Measurements from ENCODE around the gene SSC4D. TPM values are rescaled to one million over a fixed set of nuclear protein-coding genes. Genes with fewer than 3 reads are reported as not detected.

The SSC4D gene
- total and polyA plus RNA-seq, 9 of the 15 experiments (the other 6 are each of a cell fraction or from before 2014, with no cell fraction given) = 0.06 to 1.1 (median 0.85) TPM; not detected in 1

- TF ChIP-seq ZNF184 (CRISPR knock-in tag; IDR thresholded peaks at IDR 0.05) (no peak), CEBPB (tag; IDR thresholded peaks at IDR 0.05) (peak; percentile 83), SIRT6 (IDR thresholded peaks at IDR 0.05; ENCODE audit: low read depth, low read length) (no peak), NR2C1 (IDR thresholded peaks at IDR 0.05) (no peak), NR2C1 (tag; IDR thresholded peaks at IDR 0.05) (no peak), DPF2 (IDR thresholded peaks at IDR 0.05) (peak; percentile 65), TCF3 (CRISPR knock-in tag; IDR thresholded peaks at IDR 0.05) (no peak), MYC (IDR thresholded peaks at IDR 0.05; ENCODE audit: low read depth, low read length) (no peak), MYC (CRISPR knock-in tag; IDR thresholded peaks at IDR 0.05; ENCODE audit: borderline replicate concordance, low read depth) (peak; percentile 62; the same call in 1 of the 2 replicates), ZNF589 (CRISPR knock-in tag; IDR thresholded peaks at IDR 0.05; ENCODE audit: low read depth) (no peak), SMARCA4 (IDR thresholded peaks at IDR 0.05) (0 out of 2 replicates have a peak, but pooled peaks have one; percentile 32), HEY1 (CRISPR knock-in tag; IDR thresholded peaks at IDR 0.05; ENCODE audit: borderline replicate concordance) (0 out of 2 replicates have a peak, but pooled peaks have one; percentile 50), SRSF9 (IDR thresholded peaks at IDR 0.05; ENCODE audit: borderline replicate concordance, low read depth, low read length) (no peak), HDGF (IDR thresholded peaks at IDR 0.05) (peak; percentile 38; the same call in 1 of the 2 replicates), BRD9 (IDR thresholded peaks at IDR 0.05; ENCODE audit: low read depth, partially characterized antibody) (no peak), RCOR1 (IDR thresholded peaks at IDR 0.05; ENCODE audit: borderline replicate concordance in 1 of 2, low read depth in 2 of 2, low read length in 2 of 2) (no peak), ZNF431 (CRISPR knock-in tag; IDR thresholded peaks at IDR 0.05) (no peak), FOXP4 (CRISPR knock-in tag; IDR thresholded peaks at IDR 0.05; ENCODE audit: borderline replicate concordance) (no peak), ZNF197 (CRISPR knock-in tag; IDR thresholded peaks at IDR 0.05; ENCODE audit: low read depth) (no peak), POLR2B (IDR thresholded peaks at IDR 0.05; ENCODE audit: low read depth, partially characterized antibody) (peak; percentile 1), HDAC2 (IDR thresholded peaks at IDR 0.05) (peak; percentile 47; the same call in 1 of the 2 replicates), ZNF830 (CRISPR knock-in tag; IDR thresholded peaks at IDR 0.05) (no peak), ZNF75A (CRISPR knock-in tag; IDR thresholded peaks at IDR 0.05) (no peak), NELFE (IDR thresholded peaks at IDR 0.05; ENCODE audit: insufficient read depth, insufficient read length) (no peak), ESRRA (IDR thresholded peaks at IDR 0.05; ENCODE audit: borderline replicate concordance, low read depth) (peak; percentile 74; the same call in 1 of the 2 replicates), KLF6 (CRISPR knock-in tag; IDR thresholded peaks at IDR 0.05; ENCODE audit: borderline replicate concordance) (peak; percentile 92; the same call in 1 of the 2 replicates), CREBBP (IDR thresholded peaks at IDR 0.05; ENCODE audit: low read depth, low read length) (no peak)
- TF ChIP-seq, protein P1, sequence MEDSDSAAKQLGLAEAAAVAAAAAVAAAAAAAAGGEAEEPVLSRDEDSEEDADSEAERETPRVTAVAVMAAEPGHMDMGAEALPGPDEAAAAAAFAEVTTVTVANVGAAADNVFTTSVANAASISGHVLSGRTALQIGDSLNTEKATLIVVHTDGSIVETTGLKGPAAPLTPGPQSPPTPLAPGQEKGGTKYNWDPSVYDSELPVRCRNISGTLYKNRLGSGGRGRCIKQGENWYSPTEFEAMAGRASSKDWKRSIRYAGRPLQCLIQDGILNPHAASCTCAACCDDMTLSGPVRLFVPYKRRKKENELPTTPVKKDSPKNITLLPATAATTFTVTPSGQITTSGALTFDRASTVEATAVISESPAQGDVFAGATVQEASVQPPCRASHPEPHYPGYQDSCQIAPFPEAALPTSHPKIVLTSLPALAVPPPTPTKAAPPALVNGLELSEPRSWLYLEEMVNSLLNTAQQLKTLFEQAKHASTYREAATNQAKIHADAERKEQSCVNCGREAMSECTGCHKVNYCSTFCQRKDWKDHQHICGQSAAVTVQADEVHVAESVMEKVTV (CRISPR knock-in tag; IDR thresholded peaks at IDR 0.05) = no peak
- TF ChIP-seq, protein P2, sequence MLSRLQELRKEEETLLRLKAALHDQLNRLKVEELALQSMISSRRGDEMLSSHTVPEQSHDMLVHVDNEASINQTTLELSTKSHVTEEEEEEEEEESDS (CRISPR knock-in tag; IDR thresholded peaks at IDR 0.05) = no peak
Measured at GRCh38 chr7:76392531-76393115, 16.9 kb downstream of the SSC4D start (continued).

All from K562 (cell line).